HFF-Myc (cell line): ENCODE measurements around the gene CDH4.

Experiments used
- DNase-seq: peaks from one replicate; pipeline ENCODE4 v3.0.0-alpha.2; 2011; ENCODE audit warnings: low read depth; ENCODE audit errors: extremely low read depth
- H3K4me3 ChIP-seq: replicated peaks from 2 replicates; pipeline ENCODE4 v1.5.1; 2011; ENCODE audit warnings: low read depth, mild to moderate bottlenecking, control low read depth, low read length
- TF ChIP-seq, protein P1 (sequence below): IDR thresholded peaks from 2 replicates; pipeline ENCODE4 v1.5.1; 2012; ENCODE audit warnings: mild to moderate bottlenecking, low read depth, low read length, control low read depth; ENCODE audit errors: missing control alignments

Gene CDH4

DNA sequence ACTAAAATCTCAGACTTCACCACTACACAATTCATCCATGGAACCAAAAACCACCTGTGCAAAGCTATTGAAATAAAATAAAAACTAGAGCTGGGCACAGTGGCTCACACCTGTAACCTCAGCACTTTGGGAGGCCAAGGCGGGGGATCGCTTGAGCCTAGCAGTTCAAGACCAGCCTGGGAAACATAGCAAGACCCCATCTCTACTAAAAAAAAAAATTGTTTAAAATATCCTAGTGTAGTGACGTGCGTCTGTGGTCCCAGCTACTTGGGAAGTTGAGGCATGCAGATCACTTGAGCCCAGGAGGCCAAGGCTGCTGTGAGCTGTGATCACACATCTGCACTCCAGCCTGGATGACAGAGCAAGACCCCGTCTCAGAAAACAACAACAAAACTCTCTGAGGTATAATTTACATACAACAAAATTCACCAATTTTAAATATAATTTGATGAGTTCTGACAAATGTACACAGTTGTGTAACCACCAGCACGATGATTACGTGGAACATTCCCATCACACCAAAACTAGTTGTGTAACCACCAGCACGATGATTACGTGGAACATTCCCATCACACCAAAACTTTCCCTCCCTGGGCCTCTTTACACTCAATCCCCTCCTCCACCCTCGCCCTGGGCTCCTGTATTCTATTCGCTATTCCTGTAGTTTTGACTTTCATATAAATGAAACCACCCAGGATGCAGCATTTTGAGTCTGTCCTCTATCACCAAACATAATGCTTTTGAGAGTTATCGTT, 706.1 kb downstream of the CDH4 start:
- TF ChIP-seq, protein P1, sequence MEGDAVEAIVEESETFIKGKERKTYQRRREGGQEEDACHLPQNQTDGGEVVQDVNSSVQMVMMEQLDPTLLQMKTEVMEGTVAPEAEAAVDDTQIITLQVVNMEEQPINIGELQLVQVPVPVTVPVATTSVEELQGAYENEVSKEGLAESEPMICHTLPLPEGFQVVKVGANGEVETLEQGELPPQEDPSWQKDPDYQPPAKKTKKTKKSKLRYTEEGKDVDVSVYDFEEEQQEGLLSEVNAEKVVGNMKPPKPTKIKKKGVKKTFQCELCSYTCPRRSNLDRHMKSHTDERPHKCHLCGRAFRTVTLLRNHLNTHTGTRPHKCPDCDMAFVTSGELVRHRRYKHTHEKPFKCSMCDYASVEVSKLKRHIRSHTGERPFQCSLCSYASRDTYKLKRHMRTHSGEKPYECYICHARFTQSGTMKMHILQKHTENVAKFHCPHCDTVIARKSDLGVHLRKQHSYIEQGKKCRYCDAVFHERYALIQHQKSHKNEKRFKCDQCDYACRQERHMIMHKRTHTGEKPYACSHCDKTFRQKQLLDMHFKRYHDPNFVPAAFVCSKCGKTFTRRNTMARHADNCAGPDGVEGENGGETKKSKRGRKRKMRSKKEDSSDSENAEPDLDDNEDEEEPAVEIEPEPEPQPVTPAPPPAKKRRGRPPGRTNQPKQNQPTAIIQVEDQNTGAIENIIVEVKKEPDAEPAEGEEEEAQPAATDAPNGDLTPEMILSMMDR, result no peak
- no peak overlapping the region for H3K4me3 ChIP-seq
- no peak for DNase-seq

DNA sequence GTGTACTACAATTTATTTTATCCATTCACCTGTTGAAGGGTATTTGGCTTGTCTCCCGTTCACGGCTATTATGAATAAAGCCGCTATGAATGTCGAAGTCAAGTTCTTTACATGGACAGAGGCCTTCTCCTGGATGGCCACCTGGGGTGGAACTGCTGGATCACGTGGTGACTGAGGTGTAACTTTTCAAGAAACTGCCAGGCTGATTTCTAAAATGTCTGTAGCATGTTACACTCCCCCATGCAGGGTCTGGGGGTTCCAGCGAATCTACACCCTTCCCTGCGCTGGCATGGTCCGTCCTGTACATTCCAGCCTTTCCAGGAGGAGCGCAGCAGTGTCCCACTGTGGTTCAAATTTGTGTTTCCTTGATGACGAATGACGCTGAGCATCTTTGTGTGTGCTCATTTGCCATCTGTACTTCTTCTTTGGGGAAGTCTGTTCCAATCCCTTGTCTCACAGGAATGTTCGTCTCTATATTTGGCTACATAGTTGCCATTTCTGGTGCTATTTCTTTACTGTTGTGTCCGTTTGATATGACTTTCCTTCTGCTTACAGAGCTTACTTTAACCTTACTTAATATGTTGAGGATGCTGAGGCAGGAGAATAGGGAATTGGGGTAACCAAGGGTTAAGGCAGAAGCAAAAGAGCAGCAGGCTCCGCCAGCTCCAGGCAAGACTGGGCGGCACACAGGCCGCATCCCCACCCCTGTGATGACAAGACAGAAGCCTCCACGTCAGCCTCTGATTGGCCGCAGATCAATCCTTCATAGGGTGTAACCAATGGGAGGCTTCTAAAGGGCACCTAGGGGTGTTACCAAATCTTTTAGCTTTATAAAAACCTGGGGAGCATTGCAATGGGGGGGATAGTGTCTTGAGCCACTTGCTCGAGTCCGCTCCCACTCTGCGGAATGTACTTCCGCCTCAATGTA, 707.0 kb downstream of the CDH4 start:
- H3K4me3 ChIP-seq, result no peak overlapping the region
- TF ChIP-seq, protein P1, result no peak
- DNase-seq, result no peak

DNA sequence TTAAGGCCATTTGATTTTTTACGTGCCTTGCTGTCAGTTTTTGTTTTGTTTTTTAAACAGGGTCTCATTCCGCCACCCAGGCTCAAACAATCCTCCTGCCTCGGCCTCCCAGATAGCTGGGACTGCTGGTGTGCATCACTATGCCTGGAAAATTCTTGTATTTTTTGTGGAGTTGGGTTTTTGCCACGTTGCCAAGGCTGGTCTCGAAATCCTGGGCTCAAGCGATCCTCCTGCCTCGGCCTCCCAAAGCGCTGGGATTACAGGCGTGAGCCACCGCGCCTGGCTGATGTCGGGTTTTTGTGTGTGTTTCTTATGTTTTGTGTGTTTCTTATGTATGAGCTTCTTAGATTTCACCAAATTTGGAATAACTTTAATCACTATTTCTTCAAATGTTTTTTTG, 708.8 kb downstream of the CDH4 start:
- H3K4me3 ChIP-seq, result no peak overlapping the region
- no peak for DNase-seq
- TF ChIP-seq, protein P1, result no peak

DNA sequence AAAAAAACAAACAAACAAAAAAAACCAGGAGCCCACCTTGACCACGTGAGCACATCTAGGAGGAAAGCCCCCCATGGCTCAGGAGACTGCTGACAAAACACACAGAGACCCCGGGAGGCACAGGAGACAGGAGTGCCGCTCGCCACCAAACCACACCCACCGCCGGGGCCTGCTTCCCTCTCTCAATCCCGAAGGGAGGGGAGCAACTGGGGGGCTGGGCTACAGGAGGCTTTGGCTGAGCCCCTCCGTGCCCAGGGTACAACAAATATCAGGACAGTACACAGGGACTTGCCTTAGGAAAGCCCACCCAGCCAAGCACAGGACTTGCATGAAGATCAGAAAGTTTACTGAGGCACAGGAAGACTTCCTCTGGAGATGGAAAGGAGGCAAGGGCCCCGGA, 711.1 kb downstream of the CDH4 start:
- TF ChIP-seq, protein P1, result no peak
- H3K4me3 ChIP-seq, result no peak overlapping the region
- DNase-seq, result no peak

DNA sequence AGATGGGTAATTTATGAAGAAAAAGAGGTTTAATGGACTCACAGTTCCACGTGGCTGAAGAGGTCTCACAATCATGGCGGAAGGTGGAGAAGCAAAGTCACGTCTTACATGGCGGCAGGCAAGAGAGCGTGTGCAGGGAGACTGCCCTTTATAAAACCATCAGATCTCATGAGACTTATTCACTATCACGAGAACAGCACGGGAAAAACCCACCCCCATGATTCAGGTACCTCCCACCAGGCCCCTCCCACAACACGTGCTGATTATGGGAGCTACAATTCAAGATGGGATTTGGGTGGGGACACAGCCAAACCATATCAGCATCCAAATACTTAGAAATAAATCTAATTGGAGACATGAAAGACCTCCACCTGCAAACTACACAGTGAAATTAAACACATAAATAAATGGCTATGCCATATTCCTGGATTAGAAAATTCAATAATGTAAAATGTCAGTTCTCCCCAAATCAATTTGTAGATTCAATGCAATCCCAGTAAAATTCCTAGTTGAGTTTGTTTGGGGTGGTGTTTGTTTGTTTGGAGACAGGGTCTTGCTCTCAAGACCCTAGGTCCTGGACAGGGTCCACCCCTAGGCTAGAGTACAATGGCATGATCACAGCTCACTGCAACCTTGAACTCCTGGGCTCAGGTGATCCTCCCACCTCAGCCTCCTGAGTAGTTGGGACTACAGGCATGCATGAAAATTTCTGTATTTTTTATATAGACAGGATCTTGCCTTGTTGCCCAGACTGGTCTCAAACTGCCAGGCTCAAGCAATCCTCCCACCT, 712.0 kb downstream of the CDH4 start:
- DNase-seq, result no peak
- TF ChIP-seq, protein P1, result no peak
- no peak overlapping the region for H3K4me3 ChIP-seq
